OCI-LY3 (cell line): Measurements from ENCODE around the gene ITGA2.

Experiments
- H2AFZ ChIP-seq: fragments of 200-600, 300-600 bp; shearing (Covaris generic); 2 replicates; pipeline ENCODE4 v1.6.0; 2014; ENCODE audit warnings: antibody characterized with exemption, low read depth, low read length
- H3K27ac ChIP-seq: fragments of 200-600, 300-600 bp; sonication (generic); 2 replicates; pipeline ENCODE4 v1.5.1; 2014; ENCODE audit warnings: mild to moderate bottlenecking, low read length, moderate library complexity, mixed read lengths
- H3K27me3 ChIP-seq: fragments of 200-600, 300-600 bp; sonication (generic); 2 replicates; pipeline ENCODE4 v1.6.1; 2014; ENCODE audit warnings: low read depth, low read length, mixed read lengths
- H3K36me3 ChIP-seq: fragments of 200-600, 300-600 bp; sonication (generic); replicated peaks from 2 replicates; pipeline ENCODE3; 2014; ENCODE audit warnings: low read depth, low read length, mixed read lengths
- H3K4me1 ChIP-seq: fragments of 300-600, 200-600 bp; sonication (generic); 2 replicates; pipeline ENCODE4 v1.6.1; 2014; ENCODE audit warnings: low read length, mixed read lengths
- H3K4me2 ChIP-seq: fragments of 200-600, 300-600 bp; sonication (generic); 2 replicates; pipeline ENCODE4 v1.6.1; 2014; ENCODE audit warnings: low read length, mixed read lengths
- H3K4me3 ChIP-seq: fragments of 300-600, 200-600 bp; sonication (generic); 2 replicates; pipeline ENCODE4 v1.5.1; 2014; ENCODE audit warnings: antibody characterized with exemption, mild to moderate bottlenecking, low read length, moderate library complexity
- H3K79me2 ChIP-seq: fragments of 300-600, 200-600 bp; shearing (Covaris generic); 2 replicates; pipeline ENCODE4 v1.6.1; 2014; ENCODE audit warnings: mild to moderate bottlenecking, low read length, mixed read lengths
- H3K9ac ChIP-seq: fragments of 300-600, 200-600 bp; shearing (Covaris generic); 2 replicates; pipeline ENCODE4 v1.6.0; 2014; ENCODE audit warnings: mild to moderate bottlenecking, low read length, moderate library complexity
- H3K9me3 ChIP-seq: fragments of 200-600, 300-600 bp; shearing (Covaris generic); 2 replicates; pipeline ENCODE4 v1.6.1; 2014; ENCODE audit warnings: low read length, mixed read lengths; ENCODE audit not compliant: insufficient read depth
- H4K20me1 ChIP-seq: fragments of 200-600, 300-600 bp; sonication (generic); 2 replicates; pipeline ENCODE4 v1.6.1; 2016; ENCODE audit warnings: low read length, mixed read lengths; ENCODE audit not compliant: insufficient read depth
- EZH2phosphoT487 ChIP-seq: fragments of 200-600 bp; shearing (Covaris generic); IDR thresholded peaks from 2 replicates; pipeline ENCODE4 v1.6.1; 2018; ENCODE audit warnings: antibody characterized with exemption, mixed run types, low read depth
- TF ChIP-seq, protein P1 (sequence below): fragments of 200-600, 300-600 bp; sonication (generic); IDR thresholded peaks from 2 replicates; pipeline ENCODE4 v1.5.1; 2014; ENCODE audit warnings: antibody characterized with exemption, low read length, low read depth

ITGA2 gene

DNA sequence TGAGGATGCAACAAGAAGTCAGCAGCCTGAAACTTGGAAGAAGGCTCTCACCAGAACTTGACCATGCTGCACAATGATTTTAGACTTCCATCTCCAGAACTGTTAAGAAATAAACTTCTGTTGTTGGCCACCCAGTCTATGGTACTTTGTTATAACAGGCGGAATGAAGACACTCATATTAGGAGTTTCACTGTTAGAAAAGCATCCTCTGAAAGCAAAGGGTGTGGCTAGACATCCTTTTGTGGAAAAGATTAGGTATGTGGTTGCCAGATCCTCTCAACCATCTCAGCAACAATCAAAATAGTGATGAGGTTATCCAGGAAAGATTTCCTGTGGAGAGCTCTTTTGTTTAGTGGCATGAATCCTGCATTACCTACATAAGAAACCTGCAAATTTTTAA, 20.7 kb downstream of the ITGA2 start:
- Histone ChIP-seq H3K9me3 (no peaks in the 10 kb centered on the region), H3K4me2 (peak overlapping the region; percentile 80), H3K4me3 (no peak overlapping the region), H3K27ac (peak overlapping the region; percentile 98), H3K4me1 (peaks cover 67% of the 10 kb centered on the region), H3K27me3 (no peaks in the 10 kb centered on the region), H3K79me2 (0 out of 2 replicates have a peak, but pooled peaks cover 7% of the 10 kb centered on the region), H2AFZ (no peak overlapping the region), H3K9ac (peak overlapping the region; percentile 79), H3K36me3 (peaks cover 1% of the 10 kb centered on the region), H4K20me1 (no peaks in the 10 kb centered on the region)
- TF ChIP-seq EZH2phosphoT487, result no peak
- TF ChIP-seq, protein P1, sequence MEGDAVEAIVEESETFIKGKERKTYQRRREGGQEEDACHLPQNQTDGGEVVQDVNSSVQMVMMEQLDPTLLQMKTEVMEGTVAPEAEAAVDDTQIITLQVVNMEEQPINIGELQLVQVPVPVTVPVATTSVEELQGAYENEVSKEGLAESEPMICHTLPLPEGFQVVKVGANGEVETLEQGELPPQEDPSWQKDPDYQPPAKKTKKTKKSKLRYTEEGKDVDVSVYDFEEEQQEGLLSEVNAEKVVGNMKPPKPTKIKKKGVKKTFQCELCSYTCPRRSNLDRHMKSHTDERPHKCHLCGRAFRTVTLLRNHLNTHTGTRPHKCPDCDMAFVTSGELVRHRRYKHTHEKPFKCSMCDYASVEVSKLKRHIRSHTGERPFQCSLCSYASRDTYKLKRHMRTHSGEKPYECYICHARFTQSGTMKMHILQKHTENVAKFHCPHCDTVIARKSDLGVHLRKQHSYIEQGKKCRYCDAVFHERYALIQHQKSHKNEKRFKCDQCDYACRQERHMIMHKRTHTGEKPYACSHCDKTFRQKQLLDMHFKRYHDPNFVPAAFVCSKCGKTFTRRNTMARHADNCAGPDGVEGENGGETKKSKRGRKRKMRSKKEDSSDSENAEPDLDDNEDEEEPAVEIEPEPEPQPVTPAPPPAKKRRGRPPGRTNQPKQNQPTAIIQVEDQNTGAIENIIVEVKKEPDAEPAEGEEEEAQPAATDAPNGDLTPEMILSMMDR, result no peak

DNA sequence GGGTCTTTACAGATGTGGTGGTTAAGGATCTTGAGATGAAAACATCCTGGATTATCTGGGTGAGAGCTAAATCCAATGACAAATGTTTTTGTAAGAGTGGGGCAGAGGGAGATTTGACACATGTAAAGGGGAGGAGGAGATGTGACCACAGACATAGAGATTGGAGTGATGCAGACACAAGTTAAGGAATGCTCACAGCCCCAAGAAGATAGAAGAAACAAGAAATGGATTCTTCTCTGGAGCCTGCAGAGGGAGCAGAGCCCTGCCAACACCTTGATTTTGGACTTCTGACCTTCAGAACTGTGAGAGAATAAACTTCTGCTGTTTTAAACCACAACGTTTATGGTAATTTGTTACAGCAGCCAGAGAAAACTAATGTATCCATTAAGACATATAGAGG, 21.7 kb downstream of the ITGA2 start:
- Histone ChIP-seq H3K9me3 (no peaks in the 10 kb centered on the region), H3K9ac (no peak overlapping the region), H3K27me3 (no peaks in the 10 kb centered on the region), H3K4me2 (no peak overlapping the region), H3K36me3 (peaks cover 4% of the 10 kb centered on the region), H3K27ac (no peak overlapping the region), H3K79me2 (peaks cover 10% of the 10 kb centered on the region; the same call in 1 of the 2 replicates), H4K20me1 (no peaks in the 10 kb centered on the region), H2AFZ (no peak overlapping the region), H3K4me3 (no peak overlapping the region), H3K4me1 (peaks cover 64% of the 10 kb centered on the region)
- no peak for TF ChIP-seq EZH2phosphoT487
- TF ChIP-seq, protein P1, result no peak

DNA sequence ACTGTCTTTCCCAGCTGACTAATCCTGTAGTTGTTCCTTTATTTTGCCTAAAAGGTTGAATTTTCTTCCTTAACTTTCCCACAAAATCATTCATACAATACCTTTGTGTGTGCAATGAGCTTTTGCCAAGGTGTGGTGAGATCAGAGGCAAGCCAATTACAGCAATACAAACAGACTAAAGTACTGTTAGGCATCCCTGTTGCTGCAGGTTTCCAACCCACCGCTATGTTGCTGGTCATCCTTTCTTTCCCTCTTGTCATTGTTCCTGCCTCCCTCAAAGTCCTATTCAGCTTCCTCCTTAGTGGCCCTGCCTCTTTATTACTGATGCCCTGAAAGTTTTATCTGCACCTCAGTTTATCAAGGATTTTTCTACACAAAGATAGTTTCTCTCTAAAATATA, 22.1 kb downstream of the ITGA2 start:
- Histone ChIP-seq H3K9ac (no peak overlapping the region), H3K9me3 (no peaks in the 10 kb centered on the region), H3K4me2 (no peak overlapping the region), H3K27ac (no peak overlapping the region), H3K36me3 (peaks cover 6% of the 10 kb centered on the region), H3K4me1 (peaks cover 64% of the 10 kb centered on the region), H3K79me2 (peaks cover 14% of the 10 kb centered on the region; the same call in 1 of the 2 replicates), H3K27me3 (no peaks in the 10 kb centered on the region), H3K4me3 (no peak overlapping the region), H2AFZ (no peak overlapping the region), H4K20me1 (no peaks in the 10 kb centered on the region)
- TF ChIP-seq EZH2phosphoT487, result no peak
- TF ChIP-seq, protein P1, result no peak

DNA sequence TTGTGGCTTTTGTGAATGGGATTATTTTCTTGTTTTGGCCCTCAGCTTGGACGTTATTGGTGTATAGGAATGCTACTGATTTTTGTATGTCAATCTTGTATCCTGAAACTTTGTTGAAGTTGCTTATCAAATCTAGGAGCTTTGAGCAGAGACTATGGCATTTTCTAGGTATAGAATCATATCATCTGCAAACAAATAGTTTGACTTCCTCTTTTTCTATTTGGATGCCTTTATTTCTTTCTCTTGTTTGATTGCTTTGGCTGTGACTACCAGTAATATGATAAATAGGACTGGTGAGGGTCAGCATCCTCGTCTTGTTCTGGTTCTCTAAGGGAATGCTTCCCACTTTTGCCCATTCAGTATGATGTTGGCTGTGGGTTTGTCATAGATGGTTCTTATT, 24.7 kb downstream of the ITGA2 start:
- peaks cover 9% of the 10 kb centered on the region for H3K36me3 ChIP-seq
- H3K79me2 ChIP-seq, result peaks cover 25% of the 10 kb centered on the region; the same call in 1 of the 2 replicates
- no peak overlapping the region for H3K4me3 ChIP-seq
- H2AFZ ChIP-seq, result no peak overlapping the region
- H3K4me1 ChIP-seq, result peaks cover 42% of the 10 kb centered on the region
- no peak overlapping the region for H3K27ac ChIP-seq
- no peaks in the 10 kb centered on the region for H3K9me3 ChIP-seq
- H3K9ac ChIP-seq, result no peak overlapping the region
- TF ChIP-seq, protein P1, result no peak
- TF ChIP-seq EZH2phosphoT487, result no peak
- no peaks in the 10 kb centered on the region for H4K20me1 ChIP-seq
- no peak overlapping the region for H3K4me2 ChIP-seq
- H3K27me3 ChIP-seq, result no peaks in the 10 kb centered on the region
